Upper lobe of left lung (tissue), 6 donors: ENCODE results near the gene FGA. TPM values are rescaled to one million over a fixed set of nuclear protein-coding genes. Genes with fewer than 3 reads are reported as not detected.

Source experiments
- ATAC-seq, 2 donors: fragments of 200-7000 bp; cut with Tn5 transposase; one replicate each; pipeline ENCODE4 v1.9.1; 2022; ENCODE audit warnings: mild to moderate bottlenecking in 2 of 2, moderate library complexity in 2 of 2; ENCODE audit not compliant: low FRiP score in 2 of 2
- DNase-seq, 2 donors: peaks; one replicate each; pipeline ENCODE4 v3.0.0-alpha.2; 2019 to 2020
- H3K27ac ChIP-seq, 4 donors: fragments of 200-600 bp; sonication (generic); one replicate each; pipeline ENCODE4 v1.5.1; 2016 to 2019
- H3K27me3 ChIP-seq, 4 donors: fragments of 200-600 bp; sonication (generic); one replicate each; pipeline ENCODE4 v1.5.1; 2017 to 2019
- H3K36me3 ChIP-seq, 4 donors: fragments of 200-600 bp; sonication (generic); one replicate each; pipeline ENCODE4 v1.5.1; 2016 to 2019
- H3K4me1 ChIP-seq, 4 donors: fragments of 200-600 bp; sonication (generic); one replicate each; pipeline ENCODE4 v1.5.1; 2018 to 2019
- H3K4me3 ChIP-seq, 4 donors: fragments of 200-600 bp; sonication (generic); one replicate each; pipeline ENCODE4 v1.5.1; 2017 to 2019; ENCODE audit warnings: mild to moderate bottlenecking in 2 of 4, moderate library complexity in 1 of 4
- H3K9me3 ChIP-seq, 4 donors: fragments of 200-600 bp; sonication (generic); one replicate each; pipeline ENCODE4 v1.5.1; 2018 to 2019
- CTCF ChIP-seq, 6 experiments: fragments of 450-650 bp in 4 of 6; fragments of 200-600 bp in 2 of 6; sonication (generic) in 2 of 6; IDR thresholded peaks; one replicate each; pipeline ENCODE4 v1.5.1; 2016 to 2019; ENCODE audit warnings: antibody characterized with exemption in 6 of 6
- EP300 ChIP-seq, 4 donors: sonication (generic); formaldehyde crosslinking; IDR thresholded peaks; one replicate each; pipeline ENCODE4 v1.5.1; 2017; ENCODE audit warnings: antibody characterized with exemption in 4 of 4, control low read depth in 2 of 4
- POLR2A ChIP-seq, 4 donors: fragments of 450-650 bp; IDR thresholded peaks; one replicate each; pipeline ENCODE4 v1.5.1; 2016 to 2017; ENCODE audit warnings: antibody characterized with exemption in 4 of 4, mild to moderate bottlenecking in 2 of 4
- POLR2AphosphoS5 ChIP-seq, 2 donors: sonication (generic); formaldehyde crosslinking; IDR thresholded peaks; one replicate each; pipeline ENCODE4 v1.5.1; 2017; ENCODE audit warnings: antibody characterized with exemption in 2 of 2
- WGBS, 2 donors: methylation state at CpG; one replicate each; pipeline ENCODE4 v1.1.5; 2017 to 2018; 5-methylcytosine and 5-hydroxymethylcytosine counted together
- total RNA-seq, 6 donors: library from RNA; depleted of rRNA in 4 of 6; stranded (reverse); fragments of >200 nt in 4 of 6; gene quantifications; one replicate each; pipeline versions ENCODE4 v1.1.0 to v1.2.1, GENCODE V29; 2016 to 2021
- donor health status: DM: no; HTN: no; CAD: no; lungs with moderate emphysema.
- donor health status: DM: no; HTN: yes; CAD: no; lungs with severe emphysema.

The FGA gene
- total RNA-seq, 6 donors from 2014 or later = 1.0 to 30.7 (median 3.6) TPM

DNA sequence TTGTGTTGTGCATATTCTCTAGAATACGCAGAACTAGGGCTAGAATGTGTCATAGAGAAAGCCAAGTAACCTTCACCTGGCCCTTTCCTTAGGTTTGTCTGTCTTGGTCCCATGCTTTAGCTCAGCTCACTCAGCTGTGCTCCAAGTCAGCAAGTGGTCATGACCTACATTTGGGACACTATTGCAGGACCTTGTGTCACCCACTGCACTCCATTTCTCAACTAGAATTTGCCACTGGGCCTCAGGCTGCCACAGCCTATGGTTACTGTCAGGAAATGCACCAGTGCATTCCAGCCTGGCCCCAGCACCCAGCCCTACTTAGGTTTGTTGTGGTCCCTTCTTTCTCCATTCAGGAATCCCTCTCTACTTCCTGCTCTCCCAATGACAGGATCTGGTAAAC, 29.6 kb upstream of the FGA start:
- no peak overlapping the region for H3K27ac ChIP-seq
- H3K4me1 ChIP-seq = peaks cover 0 to 4% (median 0%) of the 10 kb centered on the region in 4 donors
- no peak overlapping the region for H3K4me3 ChIP-seq
- DNase-seq (no peak), ATAC-seq (no peak)
- no peaks in the 10 kb centered on the region for H3K27me3 ChIP-seq
- H3K9me3 ChIP-seq = no peaks in the 10 kb centered on the region
- no peaks in the 10 kb centered on the region for H3K36me3 ChIP-seq
- 0% methylated on average over 1 of the region's 1 CpG for WGBS, 2 donors
- TF ChIP-seq POLR2AphosphoS5 (IDR thresholded peaks at IDR 0.05) (no peak), POLR2A (IDR thresholded peaks at IDR 0.05) (no peak), CTCF (IDR thresholded peaks at IDR 0.05) (no peak), EP300 (IDR thresholded peaks at IDR 0.05) (no peak)

DNA sequence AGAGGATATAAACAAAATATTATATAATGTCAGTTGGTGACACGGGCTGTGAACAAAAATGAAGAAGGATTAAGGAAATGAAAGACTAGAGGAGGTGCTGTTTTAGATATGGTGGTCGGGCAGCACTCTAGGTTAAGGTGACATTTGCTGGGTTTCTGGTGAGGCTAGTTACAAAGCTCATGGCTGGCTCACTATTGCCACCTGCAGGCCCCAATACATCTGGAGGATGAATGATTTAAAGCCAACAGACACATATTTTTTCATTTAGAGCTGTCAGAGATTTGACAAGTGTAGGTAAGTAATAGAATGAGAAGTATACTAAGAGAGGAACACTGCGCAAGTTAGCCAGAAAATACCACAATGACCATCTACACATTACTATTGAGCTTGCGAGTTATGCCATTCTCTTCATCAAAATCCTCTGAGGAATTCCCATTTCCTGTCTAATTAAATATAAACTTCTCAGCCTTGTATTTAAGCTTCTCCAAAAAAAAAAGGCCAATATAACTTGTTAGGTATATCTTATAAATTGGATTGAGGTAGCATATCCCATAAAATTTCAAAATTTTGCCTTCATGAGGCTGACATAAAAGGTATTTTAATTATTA, 28.3 kb upstream of the FGA start:
- H3K27ac ChIP-seq = no peak overlapping the region
- TF ChIP-seq POLR2A (IDR thresholded peaks at IDR 0.05) = no peak
- peak in 4 of 6 experiments; percentile 21 to 58 (median 50) for TF ChIP-seq CTCF (IDR thresholded peaks at IDR 0.05)
- H3K4me1 ChIP-seq = peaks cover 0 to 4% (median 0%) of the 10 kb centered on the region in 4 donors
- H3K9me3 ChIP-seq = no peaks in the 10 kb centered on the region
- H3K4me3 ChIP-seq = no peak overlapping the region
- H3K36me3 ChIP-seq = no peaks in the 10 kb centered on the region
- peak in 1 of 2 donors; percentile 67 for ATAC-seq
- H3K27me3 ChIP-seq = no peaks in the 10 kb centered on the region
- WGBS, 2 donors = 47 to 49% methylated on average over 4 of the region's 4 CpGs
- DNase-seq = peak in 1 of 2 donors; percentile 54

- H3K4me1 ChIP-seq = peaks cover 0 to 4% (median 0%) of the 10 kb centered on the region in 4 donors
- no peaks in the 10 kb centered on the region for H3K36me3 ChIP-seq
- H3K27me3 ChIP-seq = no peaks in the 10 kb centered on the region
- H3K27ac ChIP-seq = no peak overlapping the region
- DNase-seq (no peak), ATAC-seq (no peak)
- no peak overlapping the region for H3K4me3 ChIP-seq
- 41 to 52% methylated on average over 5 of the region's 5 CpGs for WGBS, 2 donors
- no peaks in the 10 kb centered on the region for H3K9me3 ChIP-seq
- no peak for TF ChIP-seq POLR2AphosphoS5 (IDR thresholded peaks at IDR 0.05)
- no peak for TF ChIP-seq EP300 (IDR thresholded peaks at IDR 0.05)
- TF ChIP-seq POLR2A (IDR thresholded peaks at IDR 0.05) = no peak
- TF ChIP-seq CTCF (IDR thresholded peaks at IDR 0.05) = no peak
Observed at GRCh38 chr4:154617820-154618317, 27.3 kb upstream of the FGA start.

DNA sequence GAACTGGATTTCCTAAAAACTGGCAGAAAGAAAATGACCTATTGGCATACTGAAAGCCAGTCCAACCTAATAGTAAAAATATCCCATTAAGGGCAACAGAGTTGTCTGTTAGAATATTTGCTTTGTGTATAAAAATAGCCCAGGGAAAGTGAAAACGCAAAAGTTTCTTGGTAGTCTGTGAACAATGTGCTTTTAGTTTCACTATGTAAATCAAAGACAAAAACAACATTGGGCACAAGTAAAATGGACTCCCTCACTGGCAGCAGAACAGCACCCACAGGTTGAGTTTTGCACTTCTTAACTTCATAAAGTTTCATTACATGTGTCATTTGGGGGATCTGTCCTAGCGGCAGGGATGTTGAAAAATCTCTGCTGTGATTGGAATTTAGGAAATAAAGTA, 26.2 kb upstream of the FGA start:
- Histone ChIP-seq H3K27me3 (no peaks in the 10 kb centered on the region), H3K27ac (no peak overlapping the region), H3K9me3 (no peaks in the 10 kb centered on the region), H3K4me1 (peaks cover 0 to 4% (median 0%) of the 10 kb centered on the region in 4 donors), H3K4me3 (no peak overlapping the region), H3K36me3 (no peaks in the 10 kb centered on the region)
- WGBS, 2 donors = 5 to 36% methylated on average over 2 of the region's 2 CpGs
- no peak for ATAC-seq
- TF ChIP-seq POLR2AphosphoS5 (IDR thresholded peaks at IDR 0.05) (no peak), EP300 (IDR thresholded peaks at IDR 0.05) (no peak), CTCF (IDR thresholded peaks at IDR 0.05) (no peak), POLR2A (IDR thresholded peaks at IDR 0.05) (no peak)
- no peak for DNase-seq

DNA sequence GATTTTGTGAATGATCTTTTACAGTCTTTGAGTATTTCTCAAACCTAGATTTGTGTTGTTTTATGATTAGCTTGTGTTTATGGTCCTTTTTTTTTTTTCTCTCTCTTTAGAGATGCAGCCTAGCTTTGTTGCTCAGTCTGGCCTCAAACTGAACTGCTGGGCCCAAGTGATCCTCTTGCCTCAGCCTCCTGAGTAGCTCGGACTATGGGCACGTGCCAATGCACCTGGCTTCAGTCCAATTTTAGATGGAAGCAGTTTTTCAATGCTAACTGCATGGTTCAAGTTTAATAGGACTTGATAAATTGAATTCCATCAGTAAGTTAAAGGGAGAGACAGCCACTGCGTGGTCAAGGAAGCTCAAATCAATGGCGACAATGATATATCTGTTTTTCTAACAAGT, 25.7 kb upstream of the FGA start:
- Histone ChIP-seq H3K9me3 (no peaks in the 10 kb centered on the region), H3K36me3 (no peaks in the 10 kb centered on the region), H3K4me3 (no peak overlapping the region), H3K27ac (no peak overlapping the region), H3K27me3 (no peaks in the 10 kb centered on the region), H3K4me1 (peaks cover 0 to 4% (median 0%) of the 10 kb centered on the region in 4 donors)
- TF ChIP-seq POLR2A (IDR thresholded peaks at IDR 0.05) (no peak), EP300 (IDR thresholded peaks at IDR 0.05) (no peak), CTCF (IDR thresholded peaks at IDR 0.05) (no peak), POLR2AphosphoS5 (IDR thresholded peaks at IDR 0.05) (no peak)
- no peak for ATAC-seq
- WGBS, 2 donors = 36 to 55% methylated on average over 4 of the region's 4 CpGs
- no peak for DNase-seq
